HG03460 (cell line): Measurements from ENCODE around the gene FRMD1.

Experiments
- ATAC-seq: cut with Tn5 transposase; IDR thresholded peaks from one replicate; pipeline ENCODE4 v1.9.1; 2021; ENCODE audit not compliant: unreplicated experiment

The FRMD1 gene

GRCh38 chr6:168045706-168046620 lies 33.0 kb downstream of the FRMD1 start:
- no peak for ATAC-seq

- ATAC-seq = no peak
These were observed 33.8 kb downstream of the FRMD1 start for GRCh38 chr6:168045141-168045691.

- ATAC-seq = no peak
These were observed 34.4 kb downstream of the FRMD1 start for GRCh38 chr6:168044521-168045130.

GRCh38 chr6:168043848-168044415 lies 35.1 kb downstream of the FRMD1 start:
- ATAC-seq = no peak

- ATAC-seq = no peak
These were observed 35.7 kb downstream of the FRMD1 start for GRCh38 chr6:168043193-168043847.

- no peak for ATAC-seq
These were observed 36.4 kb downstream of the FRMD1 start for GRCh38 chr6:168042426-168043192.

- no peak for ATAC-seq
These were observed 37.1 kb downstream of the FRMD1 start for GRCh38 chr6:168041928-168042327.

- ATAC-seq = no peak
These were observed 38.0 kb downstream of the FRMD1 start for GRCh38 chr6:168040856-168041496.

- no peak for ATAC-seq
These were observed 39.2 kb downstream of the FRMD1 start for GRCh38 chr6:168039849-168040248.

- no peak for ATAC-seq
These were observed 39.7 kb downstream of the FRMD1 start for GRCh38 chr6:168039301-168039700.

GRCh38 chr6:168038576-168039140 lies 40.4 kb downstream of the FRMD1 start:
- ATAC-seq = no peak

GRCh38 chr6:168037856-168038255 lies 41.2 kb downstream of the FRMD1 start:
- ATAC-seq = no peak

GRCh38 chr6:168037242-168037641 lies 41.8 kb downstream of the FRMD1 start:
- no peak for ATAC-seq

- ATAC-seq = no peak
These were observed 43.1 kb downstream of the FRMD1 start for GRCh38 chr6:168035661-168036545.

- no peak for ATAC-seq
These were observed 43.8 kb downstream of the FRMD1 start for GRCh38 chr6:168035098-168035660.

GRCh38 chr6:168034537-168034936 lies 44.5 kb downstream of the FRMD1 start:
- no peak for ATAC-seq

- no peak for ATAC-seq
These were observed 45.2 kb downstream of the FRMD1 start for GRCh38 chr6:168033791-168034190.

- no peak for ATAC-seq
These were observed 46.8 kb downstream of the FRMD1 start for GRCh38 chr6:168032005-168032760.
